ENCODE data around the gene TSEN34.
"Not testable (repeated sequence)": the region's sequence is repeated elsewhere in the genome, so short reads cannot be mapped to it uniquely, and the experiment has no call there.

TSEN34 gene

DNA sequence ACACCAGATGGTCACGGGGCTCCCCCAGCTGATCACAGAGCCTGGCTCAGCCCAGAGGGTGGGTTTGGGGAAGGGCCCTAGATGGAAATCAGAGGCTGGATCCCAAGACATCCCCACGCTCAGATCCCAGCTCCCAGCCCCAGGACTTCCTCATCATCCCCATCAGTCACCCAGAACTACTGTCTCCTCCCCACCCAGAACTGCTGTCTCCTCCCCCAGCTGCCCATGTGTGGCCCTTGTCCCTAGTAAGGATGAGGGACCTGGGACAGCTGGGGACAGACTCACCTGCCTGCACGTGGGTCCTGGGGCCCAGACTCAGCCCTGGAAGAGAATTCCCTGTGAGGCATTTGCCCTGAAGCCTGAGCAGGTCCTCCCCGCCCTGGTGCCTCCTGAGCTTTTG lies 51.1 kb downstream of the TSEN34 start:
- not testable (repeated sequence) for H3K9me3 ChIP-seq (ENCODE audit: severe bottlenecking); H3K36me3 ChIP-seq; H3K4me3 ChIP-seq (ENCODE audit: low read depth, low read length); H3K27ac ChIP-seq; DNase-seq
- peaks cover 43% of the 10 kb centered on the region for H3K27me3 ChIP-seq (ENCODE audit: insufficient read depth, low read depth, severe bottlenecking)

DNA sequence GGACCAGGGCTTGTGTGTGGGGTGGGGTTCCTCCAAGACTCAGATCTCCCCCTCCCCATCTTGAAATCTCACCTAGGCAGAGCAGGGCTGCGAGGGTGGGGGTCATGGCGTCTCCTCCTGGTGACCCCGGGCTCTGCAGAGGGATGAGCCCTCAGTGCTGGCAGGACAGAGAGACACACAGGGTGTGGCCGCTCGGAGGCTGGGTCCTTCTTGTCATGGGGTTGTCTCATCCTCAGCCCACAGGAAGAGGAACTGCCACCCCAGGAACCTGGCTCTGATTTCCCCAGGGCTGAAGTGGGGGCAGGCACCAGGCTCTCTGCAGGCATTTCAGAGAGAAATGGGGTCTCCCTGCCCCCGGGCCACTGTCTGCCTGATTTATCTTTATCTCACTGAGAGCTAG lies 51.5 kb downstream of the TSEN34 start, which contains the start of gene LILRA6:
Gene LILRA6 (minus strand): TSS at position 145 of the 400 bp plus-strand sequence.
- not testable (repeated sequence) for DNase-seq; H3K9me3 ChIP-seq (ENCODE audit: severe bottlenecking); H3K27ac ChIP-seq; H3K36me3 ChIP-seq; H3K4me3 ChIP-seq (ENCODE audit: low read depth, low read length)
- H3K27me3 ChIP-seq (ENCODE audit: insufficient read depth, low read depth, severe bottlenecking) = peaks cover 43% of the 10 kb centered on the region

DNA sequence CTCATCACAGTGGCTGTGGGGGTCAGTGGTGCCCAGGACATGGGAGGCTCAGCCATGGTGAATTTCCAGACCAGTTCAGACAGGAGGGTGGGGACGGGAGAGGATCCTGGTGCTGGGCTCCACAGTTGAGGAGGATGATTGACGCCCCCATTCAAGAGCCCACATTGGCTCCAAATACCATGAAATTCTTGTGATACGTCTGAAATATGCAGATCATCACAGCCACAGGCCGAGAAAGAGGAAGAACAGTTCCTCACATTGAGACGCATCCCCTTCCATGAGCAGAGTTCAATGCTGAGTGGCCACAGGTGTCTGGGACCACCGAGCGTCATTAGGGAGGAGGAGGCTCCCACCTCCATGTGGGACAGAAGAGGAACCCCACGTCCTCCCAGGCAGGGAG lies 52.7 kb downstream of the TSEN34 start:
- H3K9me3 ChIP-seq (ENCODE audit: severe bottlenecking); H3K27ac ChIP-seq; DNase-seq; H3K4me3 ChIP-seq (ENCODE audit: low read depth, low read length); H3K36me3 ChIP-seq: not testable (repeated sequence)
- H3K27me3 ChIP-seq (ENCODE audit: insufficient read depth, low read depth, severe bottlenecking) = peaks cover 39% of the 10 kb centered on the region

All from WERI-Rb-1 (cell line).